Measurements from ENCODE around the gene HPX. TPM values are rescaled to one million over a fixed set of nuclear protein-coding genes. Genes with fewer than 3 reads are reported as not detected.
A peak's percentile ranks its signal among the peaks of the same experiment; 100 is the strongest.

Gene HPX
- total and polyA plus RNA-seq, 2 of the 4 experiments (the other 2 are of a cell fraction): 0.36 to 1.4 TPM

DNA sequence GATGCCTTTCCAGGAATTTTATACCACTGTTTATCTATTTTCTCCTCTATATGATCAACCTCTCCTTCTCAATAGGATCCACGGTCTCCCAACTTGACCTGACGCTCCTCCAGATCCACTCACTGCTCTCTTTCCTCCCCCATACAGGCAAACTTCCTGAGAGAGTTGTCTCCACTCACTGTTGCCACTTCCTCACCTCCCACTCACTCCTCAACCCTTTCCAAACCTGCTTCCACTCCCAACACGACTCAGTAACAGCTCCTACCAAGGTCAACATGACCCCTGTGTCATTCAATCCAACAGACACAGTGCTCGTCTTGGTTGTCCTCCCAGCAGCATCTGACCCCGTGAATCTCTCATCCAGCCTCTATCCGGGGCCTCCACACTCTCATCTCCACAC, 25.0 kb downstream of the HPX start (continued):
- TF ChIP-seq ELK1 (IDR thresholded peaks at IDR 0.05; ENCODE audit: borderline replicate concordance, low read depth, low read length): no peak
- no peak for TF ChIP-seq RFX5 (IDR thresholded peaks at IDR 0.05; ENCODE audit: low read depth, low read length)

- Histone ChIP-seq H2BK20ac (ENCODE audit: low read depth, low read length) (no peak overlapping the region), H3K4me1 (ENCODE audit: control insufficient read depth, insufficient read depth, low read length) (peaks cover 7% of the 10 kb centered on the region), H2BK120ac (ENCODE audit: low read depth, low read length) (no peak overlapping the region), H4K5ac (ENCODE audit: low read depth, low read length) (no peak overlapping the region), H4K20me1 (ENCODE audit: insufficient read depth, low read length) (peaks cover 37% of the 10 kb centered on the region), H3K27me3 (ENCODE audit: control insufficient read depth, insufficient read depth, low read length) (no peaks in the 10 kb centered on the region), H3K9ac (ENCODE audit: low read depth, low read length) (no peak overlapping the region), H3K36me3 (ENCODE audit: control insufficient read depth, insufficient read depth, low read length) (peaks cover 10% of the 10 kb centered on the region; the same call in 1 of the 2 replicates), H2AK9ac (replicated peaks; ENCODE audit: low read depth, low read length, poor library complexity) (no peak overlapping the region), H3K4me2 (ENCODE audit: low read depth, low read length) (no peak overlapping the region), H3K14ac (replicated peaks; ENCODE audit: low read depth, low read length) (peak overlapping the region; percentile 48; the same call in 1 of the 2 replicates), H3K4ac (ENCODE audit: low read depth, low read length) (no peak overlapping the region), H3K9me3 (ENCODE audit: control insufficient read depth, insufficient read depth, low read length) (no peaks in the 10 kb centered on the region), H3K18ac (ENCODE audit: low read depth, low read length) (no peak overlapping the region), H2AK5ac (ENCODE audit: low read depth, low read length) (no peak overlapping the region), H2BK5ac (ENCODE audit: low read depth, low read length, poor library complexity, severe bottlenecking) (no peak overlapping the region), H4K91ac (ENCODE audit: insufficient read depth, low read depth, low read length) (no peak overlapping the region), H3K23ac (ENCODE audit: low read depth, low read length) (no peak overlapping the region), H3K4me3 (ENCODE audit: insufficient read depth, low read depth, low read length) (no peak overlapping the region), H2AFZ (replicated peaks; ENCODE audit: low read length, poor library complexity) (no peak overlapping the region), H4K8ac (ENCODE audit: low read depth in 2 of 2, low read length in 2 of 2) (no peak overlapping the region), H2BK15ac (ENCODE audit: low read depth, low read length) (no peak overlapping the region), H3K27ac (ENCODE audit: insufficient read depth, low read length) (no peak overlapping the region), H3K9me1 (ENCODE audit: insufficient read depth, low read length) (peaks cover 27% of the 10 kb centered on the region), H3K79me1 (ENCODE audit: low read depth in 1 of 2, low read length in 2 of 2) (peaks cover 26 to 66% of the 10 kb centered on the region in 2 experiments), H3K56ac (ENCODE audit: extremely low read depth, insufficient read depth, low read length) (no peak overlapping the region)
- WGBS, 2 experiments (ENCODE audit: extremely low coverage in 2 of 2, insufficient read length in 1 of 2): 100% methylated on average over 1 of the region's 3 CpGs; no CpG with 5 or more reads in 1 of the 2 experiments
- in situ Hi-C loops (cut with MboI; ENCODE audit: low sequenced_read_pairs) (no loop called here), intact Hi-C loops (cut with micrococcal nuclease) (no loop called here), dilution Hi-C loops (cut with HindIII; ENCODE audit: low sequenced_read_pairs, unreplicated experiment) (no loop called here)
- DNase-seq (no peak), ATAC-seq (ENCODE audit: low read depth) (no peak)
- ChIA-PET CTCF (no interaction called here), POLR2A (ENCODE audit: unreplicated experiment) (no interaction called here)
- no TSS peak for BruUV-seq (replicated peaks)
- TF ChIP-seq MAFK (IDR thresholded peaks at IDR 0.05; ENCODE audit: low read depth, low read length) (no peak), RAD21 (IDR thresholded peaks at IDR 0.05; ENCODE audit: low read length) (no peak), FOS (IDR thresholded peaks at IDR 0.05; ENCODE audit: low read depth, low read length) (no peak), RCOR1 (IDR thresholded peaks at IDR 0.05; ENCODE audit: insufficient replicate concordance, low read length) (no peak), CHD1 (IDR thresholded peaks at IDR 0.05; ENCODE audit: low read depth, low read length) (no peak), ELK1 (IDR thresholded peaks at IDR 0.05; ENCODE audit: borderline replicate concordance, low read depth, low read length) (no peak), NFE2L2 (IDR thresholded peaks at IDR 0.05; ENCODE audit: low read depth, low read length) (no peak), MAZ (IDR thresholded peaks at IDR 0.05; ENCODE audit: borderline replicate concordance, low read depth, low read length) (no peak), SMC3 (IDR thresholded peaks at IDR 0.05; ENCODE audit: low read depth, low read length) (no peak), MXI1 (IDR thresholded peaks at IDR 0.05; ENCODE audit: borderline replicate concordance, low read depth, low read length) (no peak), RFX5 (IDR thresholded peaks at IDR 0.05; ENCODE audit: low read depth, low read length) (no peak), BHLHE40 (IDR thresholded peaks at IDR 0.05; ENCODE audit: low read depth, low read length) (no peak), USF2 (IDR thresholded peaks at IDR 0.05; ENCODE audit: low read depth, low read length) (no peak), CEBPB (IDR thresholded peaks at IDR 0.05; ENCODE audit: low read depth, low read length) (no peak)
Observed at GRCh38 chr11:6414874-6415328, 25.9 kb downstream of the HPX start.
